OCI-LY1 (cell line): ENCODE data around the gene PTK7.

Experiments
- H2AFZ ChIP-seq: fragments of 200-600 bp; sonication (generic), shearing (Covaris generic); 2 replicates; pipeline ENCODE4 v1.6.0; 2014; ENCODE audit warnings: antibody characterized with exemption, mild to moderate bottlenecking, low read length
- H3F3A ChIP-seq: fragments of 200-600 bp; sonication (generic), shearing (Covaris generic); 2 replicates; pipeline ENCODE4 v1.6.0; 2014; ENCODE audit warnings: mild to moderate bottlenecking, antibody characterized with exemption, low read length, moderate library complexity; ENCODE audit not compliant: insufficient read depth
- H3K27ac ChIP-seq: fragments of 200-600 bp; sonication (generic); 2 replicates; pipeline ENCODE4 v1.5.1; 2014; ENCODE audit warnings: low read length, mixed run types, mild to moderate bottlenecking, low read depth; ENCODE audit not compliant: poor library complexity, severe bottlenecking
- H3K27me3 ChIP-seq: fragments of 200-600 bp; sonication (generic); 2 replicates; pipeline ENCODE4 v1.6.0; 2014; ENCODE audit warnings: antibody characterized with exemption, mild to moderate bottlenecking, low read length, moderate library complexity; ENCODE audit not compliant: insufficient read depth
- H3K36me3 ChIP-seq: fragments of 200-600 bp; sonication (generic); 2 replicates; pipeline ENCODE4 v1.6.1; 2014; ENCODE audit warnings: mild to moderate bottlenecking, antibody characterized with exemption, low read length, moderate library complexity, mixed read lengths; ENCODE audit not compliant: insufficient read depth
- H3K4me1 ChIP-seq: fragments of 200-600 bp; sonication (generic); 2 replicates; pipeline ENCODE4 v1.5.1; 2014; ENCODE audit warnings: mild to moderate bottlenecking, low read length, moderate library complexity; ENCODE audit not compliant: insufficient read depth, severe bottlenecking
- H3K4me2 ChIP-seq: fragments of 200-600 bp; sonication (generic), shearing (Covaris generic); 2 replicates; pipeline ENCODE4 v1.6.1; 2014; ENCODE audit warnings: low read length
- H3K4me3 ChIP-seq: fragments of 200-600 bp; sonication (generic); 2 replicates; pipeline ENCODE4 v1.5.1; 2014; ENCODE audit warnings: low read length, low read depth, mild to moderate bottlenecking, mixed read lengths; ENCODE audit not compliant: poor library complexity, severe bottlenecking
- H3K79me2 ChIP-seq: fragments of 200-600 bp; shearing (Covaris generic); 2 replicates; pipeline ENCODE4 v1.6.1; 2016; ENCODE audit warnings: mixed run types, low read length, mixed read lengths; ENCODE audit not compliant: insufficient read depth
- H3K9ac ChIP-seq: fragments of 200-600 bp; sonication (generic), shearing (Covaris generic); 2 replicates; pipeline ENCODE4 v1.6.1; 2014; ENCODE audit warnings: mild to moderate bottlenecking, low read length, mixed read lengths
- H3K9me2 ChIP-seq: fragments of 200-600 bp; sonication (generic), shearing (Covaris generic); 2 replicates; pipeline ENCODE4 v1.6.1; 2014; ENCODE audit warnings: low read depth, mild to moderate bottlenecking, low read length, mixed read lengths
- H3K9me3 ChIP-seq: fragments of 200-600 bp; shearing (Covaris generic); 2 replicates; pipeline ENCODE4 v1.6.1; 2014; ENCODE audit warnings: low read length, mixed read lengths
- H4K20me1 ChIP-seq: fragments of 200-600 bp; sonication (generic), shearing (Covaris generic); 2 replicates; pipeline ENCODE4 v1.6.0; 2016; ENCODE audit warnings: mild to moderate bottlenecking, low read length; ENCODE audit not compliant: insufficient read depth
- EZH2 ChIP-seq: fragments of 200-600 bp; sonication (generic), shearing (Covaris generic); IDR thresholded peaks from 2 replicates; pipeline ENCODE4 v1.8.0; 2017; ENCODE audit warnings: borderline replicate concordance, mixed run types, mild to moderate bottlenecking, antibody characterized with exemption, low read length, moderate library complexity, mixed read lengths
- TF ChIP-seq, protein P1 (sequence below): fragments of 200-600 bp; sonication (generic), shearing (Covaris generic); IDR thresholded peaks from 2 replicates; pipeline ENCODE4 v1.5.1; 2017; ENCODE audit warnings: mild to moderate bottlenecking, antibody characterized with exemption, low read length, moderate library complexity, mixed read lengths

Gene PTK7

DNA sequence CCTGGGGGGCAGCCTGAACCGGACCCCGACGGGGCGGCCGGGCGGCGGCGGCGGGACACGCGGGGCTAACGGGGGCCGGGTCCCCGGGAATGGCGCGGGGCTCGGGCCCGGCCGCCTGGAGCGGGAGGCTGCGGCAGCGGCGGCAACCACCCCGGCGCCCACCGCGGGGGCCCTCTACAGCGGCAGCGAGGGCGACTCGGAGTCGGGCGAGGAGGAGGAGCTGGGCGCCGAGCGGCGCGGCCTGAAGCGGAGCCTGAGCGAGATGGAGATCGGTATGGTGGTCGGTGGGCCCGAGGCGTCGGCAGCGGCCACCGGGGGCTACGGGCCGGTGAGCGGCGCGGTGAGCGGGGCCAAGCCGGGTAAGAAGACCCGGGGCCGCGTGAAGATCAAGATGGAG lies 95.6 kb downstream of the PTK7 start:
- Histone ChIP-seq H4K20me1 (no peaks in the 10 kb centered on the region), H3K27me3 (no peaks in the 10 kb centered on the region), H3K4me2 (peak overlapping the region; percentile 85), H3K9me2 (no peaks in the 10 kb centered on the region), H3K4me1 (peaks cover 32% of the 10 kb centered on the region), H3K36me3 (peaks cover 23% of the 10 kb centered on the region), H3K9me3 (no peaks in the 10 kb centered on the region), H3K4me3 (peak overlapping the region; percentile 85), H3K79me2 (peaks cover 18% of the 10 kb centered on the region), H3K9ac (peak overlapping the region; percentile 97), H3F3A (no peaks in the 10 kb centered on the region; the same call in 1 of the 2 replicates), H2AFZ (no peak overlapping the region), H3K27ac (peak overlapping the region; percentile 82)
- TF ChIP-seq, protein P1, sequence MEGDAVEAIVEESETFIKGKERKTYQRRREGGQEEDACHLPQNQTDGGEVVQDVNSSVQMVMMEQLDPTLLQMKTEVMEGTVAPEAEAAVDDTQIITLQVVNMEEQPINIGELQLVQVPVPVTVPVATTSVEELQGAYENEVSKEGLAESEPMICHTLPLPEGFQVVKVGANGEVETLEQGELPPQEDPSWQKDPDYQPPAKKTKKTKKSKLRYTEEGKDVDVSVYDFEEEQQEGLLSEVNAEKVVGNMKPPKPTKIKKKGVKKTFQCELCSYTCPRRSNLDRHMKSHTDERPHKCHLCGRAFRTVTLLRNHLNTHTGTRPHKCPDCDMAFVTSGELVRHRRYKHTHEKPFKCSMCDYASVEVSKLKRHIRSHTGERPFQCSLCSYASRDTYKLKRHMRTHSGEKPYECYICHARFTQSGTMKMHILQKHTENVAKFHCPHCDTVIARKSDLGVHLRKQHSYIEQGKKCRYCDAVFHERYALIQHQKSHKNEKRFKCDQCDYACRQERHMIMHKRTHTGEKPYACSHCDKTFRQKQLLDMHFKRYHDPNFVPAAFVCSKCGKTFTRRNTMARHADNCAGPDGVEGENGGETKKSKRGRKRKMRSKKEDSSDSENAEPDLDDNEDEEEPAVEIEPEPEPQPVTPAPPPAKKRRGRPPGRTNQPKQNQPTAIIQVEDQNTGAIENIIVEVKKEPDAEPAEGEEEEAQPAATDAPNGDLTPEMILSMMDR: no peak
- TF ChIP-seq EZH2: no peak

DNA sequence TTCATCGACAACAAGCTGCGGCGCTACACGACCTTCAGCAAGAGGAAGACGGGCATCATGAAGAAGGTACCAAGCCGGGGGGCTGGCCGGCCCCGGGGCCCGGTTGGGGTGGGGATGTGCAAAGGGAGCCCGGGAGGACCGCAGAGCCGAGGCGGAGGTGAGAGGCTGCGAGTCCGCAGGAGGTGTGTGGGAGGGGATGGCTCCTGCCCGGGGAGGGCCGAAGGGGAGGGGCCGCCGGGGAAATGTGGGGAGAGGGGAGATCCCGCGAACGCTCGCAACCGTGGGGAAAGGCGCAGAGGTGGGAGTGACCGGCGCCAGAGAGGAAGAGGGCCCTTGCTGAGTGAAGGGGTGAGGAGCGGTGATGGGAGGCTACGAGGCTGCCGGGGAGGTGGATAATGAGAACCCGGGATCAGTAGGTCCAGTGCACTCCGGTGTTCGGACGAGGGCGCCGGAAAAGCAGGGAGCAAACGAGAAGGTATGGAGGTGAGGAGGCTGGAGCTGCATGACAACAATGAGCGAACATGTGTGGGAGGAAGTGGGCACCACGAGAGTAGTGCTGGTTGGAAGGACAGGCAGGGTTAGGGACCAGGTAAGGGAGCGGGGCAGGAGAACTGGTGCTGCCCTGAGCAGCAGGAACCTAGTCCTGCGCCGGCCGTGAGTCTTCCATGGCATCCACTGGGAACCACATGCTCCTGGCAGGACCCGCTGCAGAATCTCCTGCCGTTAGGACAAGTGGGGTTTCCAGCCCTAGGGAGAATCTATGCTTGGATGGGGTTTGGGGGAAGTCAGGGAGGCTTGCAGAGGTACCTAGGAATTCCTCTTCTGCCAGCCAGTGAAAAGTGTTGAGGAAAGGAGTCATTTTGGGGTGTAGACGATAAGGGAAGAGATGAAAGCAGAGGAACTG lies 96.2 kb downstream of the PTK7 start:
- TF ChIP-seq EZH2: no peak
- TF ChIP-seq, protein P1: no peak
- peak overlapping the region; percentile 82 for H3K27ac ChIP-seq
- peak overlapping the region; percentile 85 for H3K4me2 ChIP-seq
- no peaks in the 10 kb centered on the region for H4K20me1 ChIP-seq
- no peaks in the 10 kb centered on the region for H3K9me3 ChIP-seq
- H3K4me3 ChIP-seq: peak overlapping the region; percentile 85
- H3K4me1 ChIP-seq: peaks cover 32% of the 10 kb centered on the region
- no peaks in the 10 kb centered on the region for H3K9me2 ChIP-seq
- no peak overlapping the region for H2AFZ ChIP-seq
- peaks cover 18% of the 10 kb centered on the region for H3K79me2 ChIP-seq
- peak overlapping the region; percentile 97 for H3K9ac ChIP-seq
- H3K27me3 ChIP-seq: no peaks in the 10 kb centered on the region
- peaks cover 26% of the 10 kb centered on the region for H3K36me3 ChIP-seq
- H3F3A ChIP-seq: no peaks in the 10 kb centered on the region; the same call in 1 of the 2 replicates

DNA sequence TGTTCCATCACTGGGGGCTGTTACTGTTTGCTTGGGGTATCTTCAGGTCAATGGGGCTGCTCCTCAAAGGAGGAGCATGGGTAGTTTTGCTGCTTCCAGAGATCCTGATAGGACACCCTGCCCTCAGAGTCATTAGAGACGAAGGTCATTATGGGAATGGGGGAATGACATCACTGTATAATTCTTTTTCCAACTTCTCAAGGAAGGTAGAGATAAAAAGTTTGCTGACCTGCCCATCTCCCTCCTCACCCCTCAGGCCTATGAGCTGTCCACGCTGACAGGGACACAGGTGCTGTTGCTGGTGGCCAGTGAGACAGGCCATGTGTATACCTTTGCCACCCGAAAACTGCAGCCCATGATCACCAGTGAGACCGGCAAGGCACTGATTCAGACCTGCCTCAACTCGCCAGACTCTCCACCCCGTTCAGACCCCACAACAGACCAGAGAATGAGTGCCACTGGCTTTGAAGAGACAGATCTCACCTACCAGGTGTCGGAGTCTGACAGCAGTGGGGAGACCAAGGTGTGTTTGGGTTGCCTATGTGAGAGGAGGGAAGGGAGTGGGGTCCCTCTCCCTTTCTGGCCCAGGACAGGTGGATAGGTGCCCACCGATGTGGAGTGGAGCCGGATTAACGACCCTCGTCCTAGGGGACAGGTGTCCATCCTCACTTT lies 97.6 kb downstream of the PTK7 start:
- Histone ChIP-seq H3K9me2 (no peaks in the 10 kb centered on the region), H3K79me2 (peaks cover 18% of the 10 kb centered on the region), H3K27me3 (no peaks in the 10 kb centered on the region), H3K27ac (peak overlapping the region; percentile 82), H3K4me2 (peak overlapping the region; percentile 85), H3K9ac (peak overlapping the region; percentile 97), H3K9me3 (no peaks in the 10 kb centered on the region), H3K4me3 (peak overlapping the region; percentile 85), H4K20me1 (no peaks in the 10 kb centered on the region), H3K36me3 (peaks cover 36% of the 10 kb centered on the region), H3F3A (no peaks in the 10 kb centered on the region; the same call in 1 of the 2 replicates), H2AFZ (no peak overlapping the region), H3K4me1 (peaks cover 32% of the 10 kb centered on the region)
- no peak for TF ChIP-seq EZH2
- TF ChIP-seq, protein P1: no peak
